Measurements from ENCODE around the gene TFB1M.
A peak's percentile ranks its signal among the peaks of the same experiment; 100 is the strongest.
"Not testable (repeated sequence)": the region's sequence is repeated elsewhere in the genome, so short reads cannot be mapped to it uniquely, and the experiment has no call there.

The TFB1M gene

GRCh38 chr6:155314092-155314772 is at the start of gene TFB1M:
TSS of gene TFB1M (minus strand) at chr6:155314484. CDS start at chr6:155314428, 56 bp downstream.
- peak; percentile 99 for DNase-seq

DNA sequence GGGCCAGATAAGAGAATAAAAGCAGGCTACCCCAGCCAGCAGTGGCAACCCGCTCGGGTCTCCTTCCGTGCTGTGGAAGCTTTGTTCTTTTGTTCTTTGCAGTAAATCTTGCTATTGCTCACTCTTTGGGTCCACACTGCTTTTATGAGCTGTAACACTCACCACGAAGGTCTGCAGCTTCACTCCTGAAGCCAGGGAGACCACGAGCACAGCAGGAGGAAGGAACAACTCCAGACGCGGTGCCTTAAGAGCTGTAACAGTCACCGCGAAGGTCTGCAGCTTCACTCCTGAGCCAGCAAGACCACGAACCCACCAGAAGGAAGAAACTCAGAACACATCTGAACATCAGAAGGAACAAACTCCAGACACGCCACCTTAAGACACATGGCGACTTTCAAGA is 49.7 kb upstream of the TFB1M start:
- DNase-seq, result not testable (repeated sequence)

DNA sequence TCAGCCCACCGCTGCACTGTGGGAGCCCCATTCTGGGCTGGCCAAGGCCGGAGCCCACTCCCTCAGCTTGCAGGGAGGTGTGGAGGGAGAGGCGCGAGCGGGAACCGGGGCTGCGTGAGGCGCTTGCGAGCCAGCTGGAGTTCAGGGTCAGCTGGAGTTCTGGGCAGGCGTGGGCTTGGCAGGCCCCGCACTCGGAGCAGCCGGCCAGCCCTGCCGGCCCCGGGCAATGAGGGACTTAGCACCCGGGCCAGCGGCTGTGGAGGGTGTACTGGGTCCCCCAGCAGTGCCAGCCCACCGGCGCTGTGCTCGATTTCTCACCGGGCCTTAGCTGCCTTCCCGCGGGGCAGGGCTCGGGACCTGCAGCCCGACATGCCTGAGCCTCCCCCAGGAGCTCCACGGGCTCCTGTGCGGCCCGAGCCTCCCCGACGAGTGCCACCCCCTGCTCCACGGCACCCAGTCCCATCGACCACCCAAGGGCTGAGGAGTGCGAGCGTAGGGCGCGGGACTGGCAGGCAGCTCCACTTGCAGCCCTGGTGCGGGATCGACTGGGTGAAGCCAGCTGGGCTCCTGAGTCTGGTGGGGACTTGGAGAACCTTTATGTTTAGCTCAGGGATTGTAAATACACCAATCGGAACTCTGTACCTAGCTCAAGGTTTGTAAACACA is 48.8 kb upstream of the TFB1M start:
- DNase-seq, result not testable (repeated sequence)

GRCh38 chr6:155354167-155354566 is 39.9 kb upstream of the TFB1M start:
- no peak for DNase-seq

GRCh38 chr6:155352811-155353210 is 38.5 kb upstream of the TFB1M start:
- peak; percentile 38 for DNase-seq

- DNase-seq, result no peak
Observed at GRCh38 chr6:155352130-155352420, 37.8 kb upstream of the TFB1M start.

DNA sequence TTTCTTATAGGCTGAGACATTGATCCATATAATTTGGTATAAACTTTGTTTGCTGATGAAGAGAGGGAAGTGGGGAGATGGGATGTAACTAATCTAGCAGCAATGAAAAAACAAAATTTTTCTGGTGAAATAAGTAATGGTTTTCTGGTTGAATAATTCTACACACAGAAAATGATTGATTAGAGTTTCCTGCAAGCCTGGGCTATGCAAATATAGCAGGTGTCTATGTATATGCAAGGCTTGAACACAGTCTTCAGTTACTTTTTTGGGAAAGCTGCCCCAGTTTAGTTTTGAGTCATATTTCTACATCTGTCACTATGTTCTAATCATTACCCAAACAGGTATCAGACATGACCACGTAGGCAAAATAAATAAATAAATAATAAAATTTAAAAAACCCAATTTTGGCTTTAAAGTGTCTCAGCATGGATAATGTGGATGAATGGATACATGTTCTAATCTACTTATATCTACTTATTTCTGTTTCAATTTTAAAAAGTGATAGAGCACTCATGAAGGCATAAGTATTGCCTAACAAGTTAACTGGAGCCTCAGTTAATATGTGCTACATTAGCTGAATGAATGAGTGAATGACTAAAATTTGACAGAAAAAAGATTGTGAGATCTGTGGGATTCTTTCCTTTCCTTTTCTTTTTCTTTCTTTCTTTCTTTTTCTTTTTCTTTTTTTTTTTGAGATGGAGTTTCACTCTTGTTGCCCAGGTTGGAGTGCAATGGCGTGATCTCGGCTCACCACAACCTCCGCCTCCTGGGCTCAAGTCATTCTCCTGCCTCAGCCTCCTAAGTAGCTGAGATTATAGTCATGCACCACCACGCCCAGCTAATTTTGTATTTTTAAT is 37.2 kb upstream of the TFB1M start:
- no peak for DNase-seq

DNA sequence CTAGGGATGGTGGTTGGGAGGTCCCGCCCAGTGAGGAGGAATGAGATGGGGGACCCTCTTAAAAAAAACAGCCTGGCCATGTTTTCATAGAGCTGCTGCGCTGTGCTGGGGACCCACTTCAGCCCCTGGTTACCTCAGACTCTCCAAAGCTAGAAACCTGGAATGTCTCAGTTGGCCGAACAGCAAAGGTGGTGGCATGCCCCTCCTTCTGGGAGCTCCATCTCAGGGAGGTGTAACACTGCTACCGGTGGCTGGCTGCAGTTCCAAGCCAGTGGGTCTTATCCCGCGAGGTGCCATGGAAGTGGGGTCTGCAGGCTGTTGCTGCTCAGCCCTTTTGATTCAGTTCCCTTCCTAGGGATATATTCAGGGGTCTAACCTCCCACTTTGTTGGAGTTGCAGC is 35.7 kb upstream of the TFB1M start:
- DNase-seq, result no peak

- DNase-seq, result peak; percentile 31
Observed at GRCh38 chr6:155349129-155349528, 34.8 kb upstream of the TFB1M start.

DNA sequence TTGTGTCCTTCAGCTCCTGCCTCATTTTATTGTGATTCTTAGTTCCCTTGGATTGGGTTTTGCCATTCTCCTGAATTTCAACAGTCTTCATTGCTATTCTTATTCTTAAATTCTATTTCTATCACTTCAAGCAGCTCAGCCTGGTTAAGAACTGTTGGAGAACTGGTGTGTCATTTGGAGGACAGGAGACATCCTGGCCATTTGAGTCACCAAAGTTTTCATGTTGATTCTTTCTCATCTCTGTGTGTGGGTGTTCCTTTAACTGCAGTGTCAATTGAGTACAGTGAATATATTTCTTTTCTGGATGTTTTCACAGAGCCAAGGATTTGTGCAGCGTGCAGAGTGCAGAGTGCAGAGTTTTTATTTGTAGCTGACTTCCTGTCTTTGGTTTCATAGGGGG is 33.5 kb upstream of the TFB1M start:
- DNase-seq, result no peak

- no peak for DNase-seq
Observed at GRCh38 chr6:155346957-155347356, 32.7 kb upstream of the TFB1M start.

DNA sequence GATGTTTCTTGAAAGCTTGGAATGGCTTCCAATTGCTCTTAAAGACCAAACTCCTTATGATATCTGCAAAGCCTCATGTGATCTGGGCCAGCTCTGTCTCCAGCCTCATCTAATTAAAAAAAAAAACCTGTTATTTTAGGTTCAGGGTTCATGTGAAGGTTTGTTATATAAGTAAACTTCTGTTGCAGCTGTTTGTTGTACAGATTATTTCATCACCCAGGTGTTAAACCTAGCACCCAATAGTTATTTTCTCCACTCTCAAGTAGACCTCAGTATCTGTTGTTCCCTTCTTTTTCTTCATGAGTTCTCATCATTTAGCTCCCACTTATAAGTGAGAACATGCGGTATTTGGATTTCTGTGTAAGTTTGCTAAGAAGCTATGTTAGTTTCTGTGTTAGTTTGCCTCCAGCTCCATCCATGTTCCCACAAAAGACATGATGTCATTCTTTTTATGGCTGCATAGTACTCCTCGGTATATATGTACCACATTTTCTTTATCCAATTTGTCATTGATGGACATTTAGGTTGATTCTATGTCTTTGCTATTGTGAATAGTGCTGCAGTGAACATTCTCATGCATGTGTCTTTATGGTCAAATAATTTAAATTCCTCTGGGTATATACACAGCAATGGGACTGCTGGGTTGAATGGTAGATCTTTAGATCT is 30.2 kb upstream of the TFB1M start:
- DNase-seq, result no peak

DNA sequence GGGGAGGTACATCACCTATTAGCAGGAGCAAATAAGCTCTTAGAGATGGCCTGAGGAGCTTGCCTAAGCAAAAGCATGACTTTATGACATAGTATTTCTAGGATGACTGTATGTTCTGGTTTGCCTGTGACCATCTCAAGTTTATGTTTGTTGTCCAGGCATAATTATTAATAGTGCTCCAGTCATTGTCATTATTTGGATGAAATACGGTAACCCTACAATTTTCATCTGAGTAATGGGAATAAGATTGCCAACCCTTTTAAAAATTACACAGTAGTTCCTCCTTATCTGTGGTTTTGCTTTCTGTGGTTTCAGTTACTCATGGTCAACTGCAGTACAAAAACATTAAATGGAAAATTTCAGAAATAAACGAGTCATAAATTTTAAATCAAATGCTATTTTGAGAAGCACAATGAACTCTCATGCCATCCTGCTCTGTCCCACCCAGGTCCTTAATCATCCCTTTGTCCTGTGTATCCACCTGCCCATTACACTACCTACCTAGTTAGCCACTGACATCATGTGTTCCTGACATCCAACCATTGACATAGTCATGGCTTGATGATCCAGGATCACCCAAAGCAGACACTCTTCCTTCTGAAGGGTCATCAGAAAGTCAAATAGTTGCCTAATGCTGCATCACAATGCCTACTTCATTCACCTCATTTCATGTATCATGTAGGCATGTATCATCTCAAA is 27.0 kb upstream of the TFB1M start:
- peak; percentile 33 for DNase-seq

DNA sequence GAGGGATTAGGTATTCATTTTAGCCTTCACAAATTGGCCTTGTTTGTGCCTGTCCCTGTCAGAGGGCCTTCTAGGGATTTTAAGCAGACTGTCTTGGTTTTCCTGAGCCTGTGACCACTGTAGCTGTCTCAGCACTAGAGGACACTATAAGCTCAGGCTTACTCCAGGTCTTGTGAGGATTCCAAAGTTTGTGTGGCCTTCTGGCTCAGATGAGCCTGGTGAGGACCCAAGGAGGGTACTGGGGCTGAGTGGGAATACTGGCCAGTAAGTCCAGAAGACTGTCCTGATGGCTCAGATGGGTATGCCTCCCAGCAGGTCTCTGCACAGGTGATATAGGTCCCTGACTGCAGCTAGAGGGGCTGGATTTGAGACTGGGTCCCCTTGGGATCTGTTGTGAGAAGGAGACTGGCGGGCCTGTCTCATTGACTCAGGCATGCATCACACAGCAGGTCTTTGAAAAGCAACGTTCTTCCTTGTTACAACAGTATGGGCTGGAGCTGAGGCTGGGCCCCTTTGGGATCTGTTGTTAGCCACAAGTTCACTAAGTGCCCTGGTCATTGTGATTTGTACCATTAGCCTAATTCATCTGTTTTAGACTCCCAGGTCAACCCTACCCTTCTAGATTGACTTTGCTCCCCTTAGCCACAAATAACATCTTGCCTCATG is 26.3 kb upstream of the TFB1M start:
- DNase-seq, result peak; percentile 46

GRCh38 chr6:155339929-155340328 is 25.6 kb upstream of the TFB1M start:
- not testable (repeated sequence) for DNase-seq

DNA sequence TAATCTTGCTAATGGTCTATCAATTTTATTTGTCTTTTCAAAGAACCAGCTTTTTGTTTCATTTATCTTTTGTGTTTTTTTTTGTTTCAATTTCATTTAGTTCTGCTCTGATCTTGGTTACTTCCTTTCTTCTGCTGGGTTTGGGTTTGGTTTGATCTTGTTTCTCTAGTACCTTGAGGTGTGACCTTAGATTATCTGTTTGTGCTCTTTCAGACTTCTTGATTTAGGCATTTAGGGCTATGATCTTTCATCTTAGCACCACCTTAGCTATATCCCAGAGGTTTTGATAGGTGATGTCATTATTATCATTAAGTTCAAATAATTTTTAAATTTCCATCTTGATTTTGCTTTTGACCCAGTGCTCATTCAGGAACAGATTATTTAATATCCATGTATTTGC is 24.0 kb upstream of the TFB1M start:
- not testable (repeated sequence) for DNase-seq

- DNase-seq, result no peak
Observed at GRCh38 chr6:155335265-155335664, 21.0 kb upstream of the TFB1M start.

DNA sequence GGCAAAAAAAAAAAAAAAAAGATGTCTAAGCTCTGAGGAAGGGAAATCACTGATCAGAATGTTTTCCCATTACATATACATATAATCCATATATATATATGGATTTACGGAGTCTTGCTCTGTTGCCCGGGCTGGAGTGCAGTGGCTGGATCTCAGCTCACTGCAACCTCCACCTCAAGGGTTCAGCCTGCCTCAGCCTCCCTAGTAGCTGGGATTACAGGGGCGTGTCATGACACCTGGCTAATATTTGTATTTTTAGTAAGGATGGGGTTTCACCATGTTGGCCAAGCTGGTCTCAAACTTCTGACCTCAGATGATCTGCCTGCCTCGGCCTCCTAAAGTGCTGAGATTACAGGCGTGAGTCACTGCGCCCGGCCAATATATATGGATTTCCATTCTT is 19.8 kb upstream of the TFB1M start:
- not testable (repeated sequence) for DNase-seq

GRCh38 chr6:155333414-155333813 is 19.1 kb upstream of the TFB1M start:
- DNase-seq, result no peak

GRCh38 chr6:155330922-155331321 is 16.6 kb upstream of the TFB1M start:
- no peak for DNase-seq

DNA sequence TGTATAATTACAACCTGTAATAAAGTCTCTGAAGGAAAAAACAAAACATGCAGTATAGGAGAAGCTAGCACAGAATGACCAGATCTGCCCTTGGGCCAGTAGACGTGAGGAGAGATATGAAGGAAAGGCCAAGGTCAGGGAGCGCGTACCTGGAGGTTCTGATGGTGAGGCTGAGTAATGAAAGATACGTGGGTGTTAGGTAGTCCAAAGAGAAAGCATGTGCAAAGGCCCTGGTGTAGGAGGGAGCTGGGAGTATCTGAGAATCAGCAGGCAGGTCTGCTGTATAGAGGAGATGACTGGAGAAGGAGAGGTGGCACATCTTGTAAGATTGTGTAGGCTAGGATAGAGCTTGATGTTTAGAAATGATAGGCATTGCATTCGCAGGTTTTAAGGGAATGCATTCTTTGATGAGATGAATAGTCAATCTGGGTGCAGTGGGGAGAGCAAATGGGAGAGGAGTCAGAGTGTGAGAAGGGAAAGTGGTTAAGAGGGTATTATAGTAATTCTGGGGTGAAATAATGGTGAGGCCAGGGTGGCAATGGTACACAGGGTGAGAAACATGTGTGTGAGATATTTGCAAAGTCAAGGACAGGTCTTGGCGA is 15.9 kb upstream of the TFB1M start:
- no peak for DNase-seq

Measured in EL (cell line).